GM20431 (cell line): ENCODE results near the gene HMGN2.

Source experiments
- in situ Hi-C: fragments of 300-500 bp; cut with MseI, MboI; formaldehyde crosslinking; loops from one replicate; pipeline ENCODE4 v1.15.0; 2020; ENCODE audit warnings: low sequenced_read_pairs; ENCODE audit not compliant: unreplicated experiment

Gene HMGN2

DNA sequence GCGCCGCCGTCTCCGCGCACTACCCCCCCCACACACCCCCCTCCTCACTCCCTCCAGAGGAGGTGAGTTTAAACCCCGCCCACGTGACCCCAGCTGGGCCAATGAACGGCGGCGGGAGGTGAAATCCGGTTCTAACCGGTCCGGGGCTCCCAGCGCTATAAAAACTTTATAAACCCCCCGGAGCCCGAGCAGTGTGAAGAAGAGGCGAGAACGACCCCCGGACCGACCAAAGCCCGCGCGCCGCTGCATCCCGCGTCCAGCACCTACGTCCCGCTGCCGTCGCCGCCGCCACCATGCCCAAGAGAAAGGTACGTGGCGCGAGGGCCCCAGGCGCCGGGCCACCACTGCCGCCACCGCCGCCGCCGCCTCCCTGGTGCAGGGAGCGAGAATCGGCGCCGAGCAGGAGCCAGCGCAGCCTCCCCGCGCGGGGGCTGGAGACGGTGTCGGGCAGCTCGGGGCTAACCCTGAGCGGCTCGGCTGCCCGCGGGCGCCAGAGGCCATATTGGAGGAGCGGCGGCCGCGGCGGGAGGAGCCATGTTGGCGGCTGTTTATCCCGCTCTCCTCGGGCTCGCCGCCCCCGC, at the start of gene HMGN2:
Gene HMGN2 (plus strand): TSS at position 121 of the 581 bp plus-strand sequence. CDS start 173 bp downstream, at position 294.
- in situ Hi-C loops = no loop called here

DNA sequence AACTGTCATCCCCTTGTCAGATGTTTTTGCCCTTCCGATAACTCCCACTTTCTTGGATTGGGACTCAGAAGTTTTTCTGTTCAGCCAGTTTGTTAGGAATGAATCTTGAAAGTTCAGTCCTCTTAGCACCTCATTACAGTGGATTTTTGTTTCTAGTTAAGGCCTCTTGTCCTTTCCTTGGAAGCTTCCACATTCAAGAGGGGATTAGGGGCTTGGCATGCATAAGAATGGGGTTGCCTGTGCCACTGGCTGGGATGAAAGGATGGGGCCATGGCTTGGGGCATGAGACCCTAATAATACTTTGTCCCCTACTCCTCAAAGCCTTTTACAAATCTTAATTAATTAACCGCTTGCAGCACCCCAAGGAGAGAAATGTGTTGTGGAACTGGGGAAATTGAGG, 42.5 kb upstream of the HMGN2 start:
- in situ Hi-C loops = no loop called here

DNA sequence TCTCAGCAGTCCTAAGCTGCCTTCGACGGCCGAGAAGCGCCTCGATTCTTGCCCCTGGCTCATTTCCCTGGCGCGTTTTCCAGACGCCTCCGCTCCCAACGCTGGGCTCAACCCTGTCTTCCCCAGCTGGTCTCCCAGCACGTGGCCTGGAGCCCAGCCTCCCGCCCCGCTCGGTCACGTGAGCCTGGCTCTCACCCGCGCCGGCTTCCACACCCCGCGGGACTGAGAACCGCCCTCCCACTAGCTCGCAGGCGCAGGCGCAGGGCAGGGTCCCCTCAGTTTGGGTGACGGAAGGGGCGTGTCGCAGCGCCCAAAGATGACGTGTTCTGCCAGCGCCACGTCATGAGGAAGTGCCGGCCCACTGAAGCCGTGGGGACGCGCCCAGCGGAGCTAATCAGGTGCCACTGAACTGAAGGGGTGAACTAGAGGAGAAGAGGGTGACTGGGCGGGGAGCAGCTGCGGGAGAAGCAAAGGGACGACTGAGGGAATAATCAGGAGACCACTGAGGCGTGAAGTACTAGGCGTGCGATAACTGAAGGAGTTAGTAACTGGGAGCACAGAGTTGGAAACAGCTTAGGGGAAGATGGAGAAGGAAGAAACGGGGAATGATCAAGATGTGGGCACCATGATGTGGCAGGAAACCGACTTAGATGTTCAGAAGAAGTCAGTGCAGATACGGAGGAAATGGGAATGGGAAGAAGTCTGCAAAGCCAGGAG, 40.1 kb upstream of the HMGN2 start, which contains the start of gene DHDDS:
Gene DHDDS (plus strand): TSS at position 343 of the 717 bp plus-strand sequence. CDS start 625 bp downstream, outside the sequence.
- in situ Hi-C loops = no loop called here

DNA sequence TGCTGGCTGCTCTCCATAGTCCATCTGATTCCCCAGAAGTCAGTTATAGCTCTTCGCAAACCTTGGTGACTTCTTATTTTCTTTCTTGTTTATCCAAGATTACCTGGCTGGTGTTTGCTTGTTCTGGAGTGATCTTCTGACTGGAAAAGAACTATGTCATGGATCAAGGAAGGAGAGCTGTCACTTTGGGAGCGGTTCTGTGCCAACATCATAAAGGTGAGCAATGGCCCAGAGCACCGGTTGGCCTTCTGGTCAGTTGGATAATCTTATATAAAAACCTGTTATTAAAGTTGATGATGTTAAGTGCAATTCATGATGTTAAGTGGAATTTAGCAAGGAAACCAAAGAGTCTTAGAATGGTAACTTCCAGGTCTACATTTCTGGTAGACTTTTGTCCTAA, 39.4 kb upstream of the HMGN2 start:
- in situ Hi-C loops = no loop called here

DNA sequence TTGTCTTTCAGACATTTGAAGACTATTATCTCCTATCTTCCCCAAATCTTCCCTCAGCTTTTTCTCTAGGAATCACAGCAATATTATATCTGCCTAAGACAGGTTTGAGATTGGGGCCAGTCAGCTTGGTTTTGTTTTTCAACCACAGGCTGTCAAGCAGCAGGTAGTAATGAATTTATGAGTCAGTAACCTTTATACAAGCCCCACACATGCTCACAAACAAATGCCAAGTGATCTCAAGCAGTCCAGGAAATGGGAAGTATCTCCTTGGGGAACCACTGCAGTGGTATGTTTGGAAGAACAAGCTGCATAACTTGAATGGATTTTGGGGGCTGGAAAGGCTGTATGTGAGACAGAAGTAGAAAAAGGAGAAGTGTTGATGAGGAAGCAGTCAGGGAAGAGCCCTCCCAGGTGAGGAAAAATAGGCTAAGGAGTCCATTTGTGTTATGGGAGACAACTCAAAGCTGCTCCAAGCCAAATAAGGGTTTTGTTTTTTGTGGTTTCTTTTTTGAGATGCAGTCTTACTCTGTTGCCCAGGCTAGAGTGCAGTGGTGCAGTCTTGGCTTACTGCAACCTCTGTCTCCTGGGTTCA, 38.0 kb upstream of the HMGN2 start:
- in situ Hi-C loops = no loop called here

DNA sequence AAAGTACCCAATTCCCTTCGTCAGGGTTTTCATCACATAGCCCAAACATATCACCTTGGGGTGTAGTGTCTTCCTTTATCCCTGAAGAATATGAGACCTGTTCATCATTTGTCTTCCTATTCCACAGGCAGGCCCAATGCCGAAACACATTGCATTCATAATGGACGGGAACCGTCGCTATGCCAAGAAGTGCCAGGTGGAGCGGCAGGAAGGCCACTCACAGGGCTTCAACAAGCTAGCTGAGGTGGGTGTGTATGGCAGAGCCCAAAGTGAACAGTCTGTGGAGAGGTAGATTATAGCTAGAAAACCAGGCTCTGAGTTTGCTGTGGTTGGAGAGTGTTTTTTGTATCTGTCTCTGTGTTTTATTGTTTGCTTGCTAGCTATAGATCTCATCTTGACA, 34.2 kb upstream of the HMGN2 start:
- in situ Hi-C loops = no loop called here

DNA sequence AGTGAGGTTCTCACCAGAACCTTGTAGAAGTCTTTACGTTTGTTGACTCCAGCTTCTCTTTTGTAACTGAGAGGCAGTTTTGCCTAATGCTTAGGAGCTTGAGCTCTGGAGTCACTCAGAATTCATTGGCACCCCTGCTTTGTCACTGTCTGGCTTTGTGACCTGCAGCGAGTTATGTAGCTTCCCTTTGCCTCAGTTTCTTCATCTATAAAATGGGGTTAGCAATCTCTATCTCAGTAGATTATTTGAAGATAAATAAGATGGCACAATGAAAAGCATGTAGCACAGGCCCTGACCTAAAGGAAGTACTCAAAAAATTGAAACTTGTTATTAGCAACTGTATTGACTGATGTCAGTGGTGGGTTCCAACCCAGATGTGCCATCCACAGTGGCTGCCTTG, 32.0 kb upstream of the HMGN2 start:
- in situ Hi-C loops = no loop called here

DNA sequence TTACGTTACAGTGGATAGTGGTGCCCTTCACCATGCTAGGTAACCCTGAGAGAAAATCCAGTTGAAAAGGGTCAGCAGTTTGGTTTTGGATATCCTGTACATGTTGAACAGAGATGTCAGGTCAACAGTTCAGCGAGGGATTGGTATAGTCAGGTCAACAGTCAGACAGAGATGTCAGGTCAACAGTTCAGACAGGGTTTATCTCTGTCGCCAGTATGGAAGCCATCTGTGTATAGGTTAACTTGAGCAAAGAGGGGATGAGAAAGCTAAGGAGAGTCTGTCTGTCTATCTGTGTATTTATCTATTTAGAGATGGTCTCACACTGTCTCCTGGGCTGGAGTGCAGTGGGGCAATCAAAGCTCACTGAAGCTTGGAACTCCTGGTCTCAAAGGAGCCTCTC, 22.4 kb upstream of the HMGN2 start:
- in situ Hi-C loops = no loop called here

DNA sequence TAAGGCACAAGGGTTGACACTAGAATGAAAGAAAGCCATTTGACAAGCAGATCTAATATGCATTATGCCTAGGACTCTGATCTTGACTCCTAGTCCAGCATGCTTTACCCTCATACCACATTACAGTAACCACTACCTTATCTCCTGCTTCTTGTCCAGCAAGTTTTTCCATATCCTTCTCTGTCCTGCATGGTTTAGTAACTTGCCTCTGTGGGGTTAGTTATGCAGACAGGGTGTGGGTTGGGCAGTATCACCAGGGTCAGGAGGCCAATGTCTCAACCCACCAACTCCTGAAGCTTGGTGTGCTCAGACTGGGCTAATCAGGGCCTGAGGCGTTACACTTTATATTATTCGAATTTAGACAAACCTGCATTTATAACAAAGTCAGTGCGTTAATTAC, 21.3 kb upstream of the HMGN2 start:
- in situ Hi-C loops = no loop called here

DNA sequence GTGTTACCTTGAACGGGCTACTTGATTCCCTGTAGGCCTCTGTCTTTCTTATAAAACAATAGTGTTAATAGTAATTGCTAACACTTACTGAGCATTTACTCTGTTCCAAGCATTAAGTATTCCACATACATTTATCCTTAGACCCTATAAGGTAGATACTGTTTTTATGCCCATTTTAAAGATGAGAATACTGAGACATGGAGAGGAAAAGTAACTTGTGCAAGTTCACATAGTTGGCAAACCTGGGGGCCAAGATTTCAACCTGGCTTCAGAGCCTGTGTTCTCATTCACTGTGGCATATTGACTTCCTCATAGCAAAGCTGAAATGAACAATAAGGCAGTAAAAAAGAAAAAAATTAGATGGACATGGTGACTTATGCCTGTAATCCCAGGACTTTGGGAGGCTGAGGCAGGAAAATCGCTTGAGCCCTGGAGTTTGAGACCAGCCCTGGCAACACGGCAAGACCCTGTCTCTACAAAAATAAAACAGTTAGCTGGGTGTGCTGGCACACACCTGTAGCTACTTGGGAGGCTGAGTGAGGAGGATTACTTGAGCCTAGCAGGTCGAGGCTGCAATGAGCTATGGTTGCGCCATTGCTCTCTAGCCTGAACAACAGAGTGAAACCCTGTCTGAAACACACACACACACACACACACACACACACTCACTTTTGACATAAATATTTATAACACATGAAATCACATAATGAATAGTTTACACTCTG, 19.6 kb upstream of the HMGN2 start:
- in situ Hi-C loops = no loop called here

DNA sequence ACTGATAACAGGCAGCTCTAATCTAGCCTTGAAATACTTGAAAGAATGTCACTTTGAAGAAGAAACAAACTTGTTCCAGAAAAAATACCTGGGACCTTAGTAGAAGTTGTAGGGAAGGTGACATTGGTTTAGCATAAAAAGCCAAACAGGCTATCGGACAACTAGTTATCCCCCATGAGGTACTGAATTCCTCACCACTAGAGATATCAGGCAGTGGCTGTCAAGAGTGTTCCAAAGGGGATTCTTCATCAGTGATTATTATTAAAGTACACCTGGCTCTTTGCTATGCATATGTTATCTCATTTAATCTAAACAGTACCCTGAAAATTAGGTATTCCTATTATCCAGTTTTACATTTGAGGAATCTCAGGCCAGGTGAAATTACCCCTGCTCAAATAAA, 13.1 kb upstream of the HMGN2 start:
- in situ Hi-C loops = no loop called here

DNA sequence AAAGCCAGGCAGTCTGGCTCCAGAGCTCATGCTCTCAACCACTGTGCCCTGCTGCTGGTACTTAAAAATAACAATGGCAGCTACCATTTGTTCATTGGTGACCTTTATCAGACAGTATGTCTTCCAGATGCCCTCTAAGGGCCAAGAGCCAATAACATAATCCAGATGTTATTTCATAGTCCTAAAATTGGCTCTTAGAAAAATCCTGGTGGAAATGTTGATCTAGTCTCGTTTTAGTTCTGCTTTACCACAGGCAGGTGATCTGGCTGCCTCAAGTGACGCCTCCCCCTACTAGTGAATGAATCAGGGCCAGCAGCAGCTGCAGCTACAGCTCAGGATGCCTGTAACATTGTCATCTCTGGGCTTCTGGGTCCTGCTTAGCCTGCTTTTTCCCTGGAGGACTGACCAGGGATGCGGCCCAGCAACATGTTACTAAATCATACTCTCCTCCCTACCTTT, 12.6 kb upstream of the HMGN2 start:
- in situ Hi-C loops = no loop called here

DNA sequence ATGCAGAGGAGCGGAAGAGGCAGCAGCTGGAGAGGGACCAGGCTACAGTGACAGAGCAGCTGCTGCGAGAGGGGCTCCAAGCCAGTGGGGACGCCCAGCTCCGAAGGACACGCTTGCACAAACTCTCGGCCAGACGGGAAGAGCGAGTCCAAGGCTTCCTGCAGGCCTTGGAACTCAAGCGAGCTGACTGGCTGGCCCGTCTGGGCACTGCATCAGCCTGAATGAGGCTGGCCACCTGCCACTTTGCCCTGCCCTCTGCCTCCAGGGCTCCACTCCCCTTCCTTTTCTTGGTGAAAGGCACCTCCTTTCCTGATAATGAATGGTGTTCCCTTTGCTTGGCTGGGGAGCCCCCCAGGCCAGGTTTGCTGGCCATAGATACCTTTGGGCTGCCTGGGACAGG, 3.3 kb upstream of the HMGN2 start:
- in situ Hi-C loops = no loop called here

DNA sequence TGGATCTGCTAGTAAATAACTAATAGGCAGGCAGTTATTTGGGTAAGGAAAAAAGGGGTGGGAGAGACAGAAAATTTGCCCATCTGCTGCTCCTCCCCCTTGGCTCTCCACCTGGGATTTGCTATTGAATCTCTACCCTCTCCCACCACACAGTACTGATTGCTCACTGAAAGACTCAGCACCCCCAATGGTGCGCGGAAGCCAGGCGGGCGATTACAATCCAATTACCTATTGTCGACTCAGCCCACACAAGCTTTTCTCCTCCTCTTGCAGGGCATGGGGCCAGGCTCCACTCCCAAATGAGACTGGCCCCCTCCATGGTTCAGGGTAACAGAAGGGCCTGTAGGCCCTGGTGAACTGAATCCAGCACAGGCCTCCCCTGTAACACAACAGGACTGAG, 2.7 kb upstream of the HMGN2 start:
- in situ Hi-C loops = no loop called here

DNA sequence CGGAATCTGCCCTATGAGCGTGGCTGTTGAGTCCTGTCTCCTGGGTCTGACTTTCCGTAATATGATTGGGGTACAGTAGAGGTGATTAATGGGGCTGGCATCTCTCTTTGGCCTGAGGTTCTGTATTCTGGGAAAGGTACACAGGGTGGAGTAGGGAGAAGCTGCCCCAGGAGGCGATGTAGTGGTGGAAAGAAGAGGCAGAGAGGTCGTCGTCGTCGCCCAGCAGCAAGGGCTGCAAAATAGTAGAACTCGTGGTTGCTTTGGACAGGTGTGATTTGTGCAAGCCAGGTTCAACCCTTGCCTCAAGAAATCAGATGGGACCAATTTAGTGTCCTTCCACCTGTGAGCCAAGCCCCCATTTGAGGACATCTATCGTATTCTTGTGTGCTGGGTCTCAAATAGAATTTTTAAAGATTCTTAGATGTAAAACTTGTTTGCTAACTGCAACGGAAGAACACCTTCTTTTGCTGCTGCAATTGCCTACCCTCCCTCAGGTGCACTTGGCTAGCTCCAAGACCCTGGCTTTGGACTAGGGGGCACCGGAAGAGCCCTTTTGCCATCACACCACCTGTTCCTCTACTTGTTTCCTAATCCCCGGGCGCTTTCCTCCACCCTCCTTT, 1.3 kb upstream of the HMGN2 start:
- in situ Hi-C loops = no loop called here

DNA sequence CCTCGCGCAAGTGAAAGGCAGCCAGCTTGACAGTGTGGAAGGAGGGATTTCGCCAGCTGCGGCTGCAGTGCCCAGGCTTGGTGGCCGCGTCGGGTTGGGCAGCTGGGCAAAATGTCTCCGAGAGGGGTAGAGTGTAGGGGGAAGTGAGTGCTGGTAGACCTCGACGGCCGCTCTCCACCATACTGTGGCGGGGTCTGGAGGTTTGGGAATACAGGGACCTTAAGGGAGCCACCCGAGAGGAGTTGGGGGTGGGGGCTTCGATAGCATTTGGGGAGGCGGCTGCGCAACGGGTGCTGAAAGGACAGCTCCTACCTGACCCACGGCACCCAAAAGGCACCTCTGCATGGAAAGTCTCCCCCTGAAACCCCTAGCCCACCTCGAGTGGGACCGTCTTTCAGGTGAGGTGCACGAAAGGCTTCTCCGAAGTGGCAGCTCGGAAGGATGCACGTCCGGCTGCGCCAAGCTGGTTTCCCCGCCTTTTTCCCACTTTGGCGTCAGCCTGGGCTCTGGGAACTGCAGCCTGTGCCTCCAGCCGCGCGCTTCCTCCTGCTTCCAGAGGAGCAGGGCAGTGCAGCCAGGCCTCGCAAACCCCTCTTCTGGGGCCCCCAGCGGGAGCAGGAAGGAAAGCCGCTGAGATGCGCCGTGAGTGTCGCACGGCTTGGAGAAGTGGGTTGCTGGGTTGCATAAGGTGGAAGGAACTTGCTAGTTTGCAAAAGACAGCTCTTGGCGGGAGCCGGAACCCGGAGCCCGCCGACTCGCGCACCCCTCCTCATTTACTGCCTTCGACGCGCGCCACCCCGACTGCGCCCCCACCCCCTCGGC, 531 bp upstream of the HMGN2 start:
- in situ Hi-C loops = no loop called here

DNA sequence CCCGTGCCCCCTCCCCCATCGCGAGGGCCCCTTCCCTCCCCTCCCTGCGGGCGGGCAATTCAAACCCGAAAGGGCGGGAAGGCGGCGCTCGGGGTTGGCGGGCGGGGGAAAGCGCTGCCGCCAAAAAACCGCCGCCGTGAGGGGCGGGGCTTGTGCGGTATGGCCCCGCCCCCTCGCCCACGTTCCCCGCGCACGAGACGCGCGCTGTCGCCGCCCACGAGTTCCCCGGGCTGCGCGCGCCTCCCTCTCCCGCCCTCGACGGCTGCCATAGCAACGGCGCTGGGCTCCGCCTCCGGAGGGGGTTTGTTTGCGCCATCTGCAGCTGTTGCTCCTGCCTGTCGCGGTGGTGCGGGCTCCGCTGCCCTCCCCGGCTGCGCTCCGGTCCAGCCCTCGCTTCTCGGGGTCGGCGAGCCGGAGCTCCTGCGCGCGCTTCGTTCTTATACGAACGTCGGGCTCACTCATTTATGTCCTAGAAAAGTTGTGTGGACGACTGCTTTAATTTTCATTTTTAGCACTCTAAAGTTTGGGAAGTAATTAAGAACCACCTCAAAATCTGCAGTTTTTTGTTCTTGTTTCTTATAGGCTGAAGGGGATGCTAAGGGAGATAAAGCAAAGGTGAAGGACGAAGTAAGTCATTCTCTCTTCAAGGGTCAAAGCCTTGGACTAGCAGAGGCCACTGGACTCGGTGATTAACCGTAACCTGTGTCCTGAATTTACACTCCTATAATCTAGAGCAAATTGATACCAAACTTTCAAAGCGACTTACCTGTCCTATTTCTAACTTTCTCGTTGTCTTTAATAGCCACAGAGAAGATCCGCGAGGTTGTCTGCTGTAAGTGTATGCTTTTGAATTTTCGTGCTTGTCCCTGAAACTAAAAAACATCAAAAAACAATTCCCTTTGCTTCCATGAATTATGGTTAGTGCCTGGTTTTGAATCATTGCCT, 933 bp downstream of the HMGN2 start:
- in situ Hi-C loops = no loop called here

DNA sequence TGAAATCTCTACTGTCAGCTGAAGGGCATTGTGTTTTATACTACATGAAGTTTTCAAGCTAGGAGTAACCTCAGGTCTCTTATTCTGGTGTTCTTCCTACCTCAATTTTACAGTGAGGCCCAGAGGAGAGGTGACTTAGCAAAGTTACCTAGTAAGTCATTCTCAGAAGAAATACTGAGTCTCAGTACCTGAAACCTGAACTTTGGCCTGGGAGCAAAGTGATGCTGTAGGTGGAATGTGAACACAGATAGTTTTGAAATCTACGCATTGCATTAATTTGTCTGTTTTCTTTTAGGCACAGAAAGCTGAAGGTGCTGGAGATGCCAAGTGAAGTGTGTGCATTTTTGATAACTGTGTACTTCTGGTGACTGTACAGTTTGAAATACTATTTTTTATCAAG, 2.6 kb downstream of the HMGN2 start:
- in situ Hi-C loops = no loop called here

DNA sequence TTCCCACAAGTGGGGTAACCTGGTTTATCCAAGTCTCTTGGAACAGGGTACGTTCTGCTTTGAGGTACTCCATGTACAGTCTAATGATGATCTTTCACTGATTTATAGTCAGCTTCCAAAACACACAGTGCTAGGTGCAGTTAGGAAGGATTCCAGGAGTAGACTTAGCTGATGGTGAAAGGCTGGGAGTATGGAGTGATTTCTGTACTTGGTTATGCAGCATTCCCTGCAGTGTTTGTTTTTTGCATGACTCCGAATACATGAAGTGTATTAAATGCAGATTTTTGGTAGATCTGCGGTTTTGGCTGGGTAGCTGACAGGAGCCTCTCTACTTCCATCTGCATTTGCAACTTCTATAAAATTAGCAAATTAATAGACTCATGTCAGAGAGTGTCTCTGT, 3.7 kb downstream of the HMGN2 start:
- in situ Hi-C loops = no loop called here
